Astrocyte (in vitro differentiated cells and primary cell): ENCODE measurements around the gene BRI3.

Experiments used
- EZH2 ChIP-seq: IDR thresholded peaks from 2 replicates; pipeline ENCODE4 v1.6.1; 2012; ENCODE audit warnings: mild to moderate bottlenecking, low read length, inconsistent platforms; ENCODE audit not compliant: insufficient read depth
- TF ChIP-seq, protein P1 (sequence below): IDR thresholded peaks from 2 replicates; pipeline ENCODE4 v1.5.1; 2011; ENCODE audit warnings: low read depth, mild to moderate bottlenecking, inconsistent platforms, low read length, moderate library complexity; ENCODE audit not compliant: insufficient read depth

- TF ChIP-seq, protein P1, sequence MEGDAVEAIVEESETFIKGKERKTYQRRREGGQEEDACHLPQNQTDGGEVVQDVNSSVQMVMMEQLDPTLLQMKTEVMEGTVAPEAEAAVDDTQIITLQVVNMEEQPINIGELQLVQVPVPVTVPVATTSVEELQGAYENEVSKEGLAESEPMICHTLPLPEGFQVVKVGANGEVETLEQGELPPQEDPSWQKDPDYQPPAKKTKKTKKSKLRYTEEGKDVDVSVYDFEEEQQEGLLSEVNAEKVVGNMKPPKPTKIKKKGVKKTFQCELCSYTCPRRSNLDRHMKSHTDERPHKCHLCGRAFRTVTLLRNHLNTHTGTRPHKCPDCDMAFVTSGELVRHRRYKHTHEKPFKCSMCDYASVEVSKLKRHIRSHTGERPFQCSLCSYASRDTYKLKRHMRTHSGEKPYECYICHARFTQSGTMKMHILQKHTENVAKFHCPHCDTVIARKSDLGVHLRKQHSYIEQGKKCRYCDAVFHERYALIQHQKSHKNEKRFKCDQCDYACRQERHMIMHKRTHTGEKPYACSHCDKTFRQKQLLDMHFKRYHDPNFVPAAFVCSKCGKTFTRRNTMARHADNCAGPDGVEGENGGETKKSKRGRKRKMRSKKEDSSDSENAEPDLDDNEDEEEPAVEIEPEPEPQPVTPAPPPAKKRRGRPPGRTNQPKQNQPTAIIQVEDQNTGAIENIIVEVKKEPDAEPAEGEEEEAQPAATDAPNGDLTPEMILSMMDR = no peak
- no peak for TF ChIP-seq EZH2
Measured at GRCh38 chr7:98242934-98243333, 38.6 kb upstream of the BRI3 start.
